GM12878 (cell line): Measurements from ENCODE around the gene ABCC1. TPM values are rescaled to one million over a fixed set of nuclear protein-coding genes. Genes with fewer than 3 reads are reported as not detected.
A peak's percentile ranks its signal among the peaks of the same experiment; 100 is the strongest.

Experiments
- ATAC-seq: fragments of 200-7000 bp; cut with Tn5 transposase; 3 replicates; pipeline ENCODE4 v1.9.1; 2020; ENCODE audit warnings: mild to moderate bottlenecking, moderate library complexity
- BruUV-seq: library from RNA; stranded (reverse); fragments of 400-500 nt; replicated peaks from 2 replicates; lab custom pipeline; 2021; lab: Mats Ljungman, UMichigan
- CTCF ChIA-PET: fragments of 300-600 bp; sonication (Branson Sonifier 250); formaldehyde crosslinking; extraction: SDS; loops from one replicate; lab custom pipeline; 2021; ENCODE audit warnings: inconsistent platforms; lab: Yijun Ruan, JAX
- POLR2A ChIA-PET: fragments of 350-600 bp; formaldehyde crosslinking; extraction: SDS; loops from one replicate; lab custom pipeline; 2021; ENCODE audit warnings: inconsistent platforms; lab: Charles Lee
- RAD21 ChIA-PET: fragments of 300-600 bp; sonication (Branson Sonifier 250); formaldehyde crosslinking; loops from one replicate; lab custom pipeline; 2023; ENCODE audit warnings: antibody characterized with exemption; ENCODE audit not compliant: unreplicated experiment; lab: Charles Lee
- SMC1A ChIA-PET: fragments of 300-600 bp; sonication (Branson Sonifier 250); formaldehyde crosslinking; loops from one replicate; lab custom pipeline; 2023; ENCODE audit not compliant: unreplicated experiment, uncharacterized antibody; lab: Charles Lee
- DNase-seq: peaks from one replicate; pipeline ENCODE4 v3.0.0-alpha.2; 2011; ENCODE audit warnings: low read depth, low spot score
- FAIRE-seq: peaks from 3 replicates; lab custom pipeline; 2011; peaks lifted over from hg19 to GRCh38; lab: Jason Lieb, UNC
- H2AFZ ChIP-seq: 2 replicates; pipeline ENCODE4 v1.6.0; 2011; ENCODE audit warnings: low read depth, low read length, control low read depth; ENCODE audit not compliant: control insufficient read depth
- H3K27ac ChIP-seq: 2 replicates; pipeline ENCODE4 v1.5.1; 2011; ENCODE audit warnings: control low read depth; ENCODE audit not compliant: control insufficient read depth, insufficient read depth
- H3K27me3 ChIP-seq, 2 experiments: replicated peaks in 1 of 2; 2 replicates each; pipeline versions ENCODE4 v1.6.0 to v1.6.1; 2011; ENCODE audit warnings: low read length in 1 of 2; ENCODE audit not compliant: control insufficient read depth in 2 of 2, insufficient read depth in 2 of 2
- H3K36me3 ChIP-seq, 2 experiments: 2 replicates each; pipeline ENCODE4 v1.5.1; 2011; ENCODE audit warnings: low read length in 1 of 2; ENCODE audit not compliant: control insufficient read depth in 2 of 2, insufficient read depth in 2 of 2
- H3K4me1 ChIP-seq: 2 replicates; pipeline ENCODE4 v1.6.1; 2011; ENCODE audit warnings: mild to moderate bottlenecking, low read length, moderate library complexity, mixed read lengths; ENCODE audit not compliant: control insufficient read depth, insufficient read depth
- H3K4me2 ChIP-seq: 2 replicates; pipeline ENCODE4 v1.6.0; 2011; ENCODE audit warnings: control low read depth; ENCODE audit not compliant: control insufficient read depth, insufficient read depth
- H3K4me3 ChIP-seq: fragments of 200-600 bp; sonication (generic); 2 replicates; pipeline ENCODE4 v1.5.1; 2016
- H3K79me2 ChIP-seq: 2 replicates; pipeline ENCODE4 v1.6.0; 2011; ENCODE audit warnings: low read length; ENCODE audit not compliant: control insufficient read depth, insufficient read depth
- H3K9ac ChIP-seq: 2 replicates; pipeline ENCODE4 v1.8.0; 2011; ENCODE audit warnings: low read length, control low read depth, mixed read lengths; ENCODE audit not compliant: control insufficient read depth, insufficient read depth
- H3K9me3 ChIP-seq: replicated peaks from 3 replicates; pipeline ENCODE4 v1.5.1; 2011; ENCODE audit warnings: mild to moderate bottlenecking, low read length; ENCODE audit not compliant: control insufficient read depth, insufficient read depth
- H4K20me1 ChIP-seq: 2 replicates; pipeline ENCODE4 v1.6.0; 2011; ENCODE audit not compliant: control insufficient read depth, insufficient read depth
- BCL11A ChIP-seq: IDR thresholded peaks from 2 replicates; pipeline ENCODE4 v1.6.1; 2011; ENCODE audit warnings: low read depth, low read length
- NFXL1 ChIP-seq: fragments of 450-650 bp; IDR thresholded peaks from 2 replicates; pipeline ENCODE4 v1.6.1; 2017; ENCODE audit warnings: antibody characterized with exemption, mild to moderate bottlenecking, borderline replicate concordance
- SRF ChIP-seq, 2 experiments: IDR thresholded peaks; 2 replicates each; pipeline ENCODE4 v1.6.1; 2011; ENCODE audit warnings: low read depth in 2 of 2, low read length in 2 of 2, mild to moderate bottlenecking in 1 of 2, moderate library complexity in 1 of 2
- WGBS: methylation state at CpG from one replicate; pipeline ENCODE4 v1.1.6; 2016; ENCODE audit warnings: low lambda C conversion rate; ENCODE audit not compliant: insufficient replicate concordance, insufficient coverage; ENCODE audit errors: missing lambda C conversion rate; 5-methylcytosine and 5-hydroxymethylcytosine counted together
- in situ Hi-C: fragments of 300-500 bp; cut with MboI; formaldehyde crosslinking; loops from 9 replicates; pipeline ENCODE4 v1.14.3; 2018; ENCODE audit warnings: mixed read lengths
- intact Hi-C: fragments of 100-400 bp; cut with micrococcal nuclease; formaldehyde crosslinking; loops from one replicate; pipeline ENCODE4 v1.14.2; 2022; ENCODE audit not compliant: unreplicated experiment
- polyA plus RNA-seq, 11 experiments: library from polyadenylated mRNA; depleted of rRNA in 4 of 11; unstranded in 6 of 11; stranded (reverse) in 5 of 11; fragments of >200 nt; fragmentation: Nextera tagmentation in 4 of 11; fragmentation: Illumina TruSeq in 1 of 11; extraction: Ambion mirVana in 4 of 11; extraction: Trizol in 1 of 11; gene quantifications; 1 replicate in 1 of 11; 2 replicates in 10 of 11; pipeline versions ENCODE4 v1.2.1 to v1.2.3, GENCODE V29; 2011 to 2016; ENCODE audit warnings: inconsistent platforms in 2 of 11, missing spikeins in 2 of 11, low read depth in 1 of 11
- total RNA-seq, 4 experiments: library from RNA; depleted of rRNA in 3 of 4; stranded (reverse); fragments of >200 nt in 3 of 4; fragmentation: Illumina TruSeq in 1 of 4; extraction: Trizol in 1 of 4; gene quantifications; 2 replicates each; pipeline versions ENCODE4 v1.2.1 to v1.2.3, GENCODE V29; 2013 to 2021
- TF ChIP-seq, protein P1 (sequence below), 3 experiments: IDR thresholded peaks in 2 of 3; conservative IDR thresholded peaks in 1 of 3; 2 replicates each; pipeline ENCODE4 v1.5.1; 2011; ENCODE audit warnings: low read depth in 3 of 3, low read length in 3 of 3, mild to moderate bottlenecking in 3 of 3, control low read depth in 2 of 3, moderate library complexity in 2 of 3, inconsistent platforms in 1 of 3, mixed read lengths in 1 of 3; ENCODE audit not compliant: control insufficient read depth in 2 of 3, insufficient read depth in 1 of 3; ENCODE audit errors: extremely low read depth in 1 of 3
- TF ChIP-seq, protein P2 (sequence below): fragments of 450-650 bp; formaldehyde crosslinking; IDR thresholded peaks from 2 replicates; pipeline ENCODE4 v1.4.0; 2020; ENCODE audit warnings: mild to moderate bottlenecking, moderate library complexity
- TF ChIP-seq, protein P3 (sequence below): fragments of 450-650 bp; formaldehyde crosslinking; IDR thresholded peaks from 2 replicates; pipeline ENCODE4 v1.5.0; 2022; ENCODE audit warnings: mild to moderate bottlenecking, missing genetic modification characterization

The ABCC1 gene
- total and polyA plus RNA-seq, 10 of the 15 experiments (the other 5 are each of a cell fraction or from before 2014, with no cell fraction given): 3.2 to 44.6 (median 14.5) TPM

DNA sequence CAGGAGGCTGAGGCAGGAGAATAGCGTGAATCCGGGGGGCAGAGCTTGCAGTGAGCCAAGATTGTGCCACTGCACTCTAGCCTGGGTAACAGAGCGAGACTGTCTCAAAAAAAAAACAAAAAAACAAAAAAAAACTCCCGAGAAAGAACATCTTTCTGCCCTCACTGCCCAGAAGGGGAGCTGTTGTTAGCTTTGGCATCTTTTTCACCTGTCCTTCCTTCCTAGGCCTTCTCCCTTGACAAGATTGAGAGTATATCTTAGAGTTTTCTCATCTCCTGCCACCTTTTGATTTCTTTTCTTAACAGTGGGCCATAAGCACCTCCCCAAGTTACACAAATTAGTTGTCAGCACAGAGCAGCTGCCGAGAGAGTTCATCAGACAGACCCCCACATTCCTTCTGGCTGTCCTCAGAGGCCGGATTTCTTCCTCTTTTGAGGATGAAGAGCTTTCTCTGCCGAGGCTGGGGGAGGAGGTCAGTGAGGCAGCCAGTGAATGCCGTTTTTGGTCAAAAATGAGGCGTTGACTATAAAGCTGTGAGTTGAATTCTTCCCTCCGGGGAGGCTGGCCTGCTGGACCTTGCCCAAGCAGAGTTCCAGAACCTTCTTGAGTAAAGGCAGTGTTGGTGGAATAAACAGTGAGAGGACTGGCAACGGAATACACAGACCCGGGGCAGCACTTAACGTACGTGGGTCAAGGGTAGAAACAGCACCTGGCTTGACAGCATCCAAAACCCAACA is 146.9 kb downstream of the ABCC1 start:
- Histone ChIP-seq H3K27me3 (no peaks in the 10 kb centered on the region), H3K4me2 (no peak overlapping the region), H3K27ac (no peak overlapping the region)
- TF ChIP-seq SRF (IDR thresholded peaks at IDR 0.05; ENCODE audit: low read depth in 2 of 2, low read length in 2 of 2) (no peak), NFXL1 (no peak), BCL11A (no peak)
- TF ChIP-seq, protein P1, sequence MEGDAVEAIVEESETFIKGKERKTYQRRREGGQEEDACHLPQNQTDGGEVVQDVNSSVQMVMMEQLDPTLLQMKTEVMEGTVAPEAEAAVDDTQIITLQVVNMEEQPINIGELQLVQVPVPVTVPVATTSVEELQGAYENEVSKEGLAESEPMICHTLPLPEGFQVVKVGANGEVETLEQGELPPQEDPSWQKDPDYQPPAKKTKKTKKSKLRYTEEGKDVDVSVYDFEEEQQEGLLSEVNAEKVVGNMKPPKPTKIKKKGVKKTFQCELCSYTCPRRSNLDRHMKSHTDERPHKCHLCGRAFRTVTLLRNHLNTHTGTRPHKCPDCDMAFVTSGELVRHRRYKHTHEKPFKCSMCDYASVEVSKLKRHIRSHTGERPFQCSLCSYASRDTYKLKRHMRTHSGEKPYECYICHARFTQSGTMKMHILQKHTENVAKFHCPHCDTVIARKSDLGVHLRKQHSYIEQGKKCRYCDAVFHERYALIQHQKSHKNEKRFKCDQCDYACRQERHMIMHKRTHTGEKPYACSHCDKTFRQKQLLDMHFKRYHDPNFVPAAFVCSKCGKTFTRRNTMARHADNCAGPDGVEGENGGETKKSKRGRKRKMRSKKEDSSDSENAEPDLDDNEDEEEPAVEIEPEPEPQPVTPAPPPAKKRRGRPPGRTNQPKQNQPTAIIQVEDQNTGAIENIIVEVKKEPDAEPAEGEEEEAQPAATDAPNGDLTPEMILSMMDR (IDR thresholded peaks at IDR 0.05 in 2 of 3, conservative IDR thresholded peaks at IDR 0.05 in 1 of 3; ENCODE audit: control insufficient read depth in 2 of 3, extremely low read depth in 1 of 3, insufficient read depth in 1 of 3, low read depth in 3 of 3, low read length in 3 of 3): 0 out of 6 replicates have a peak, but pooled peaks of 1 of the 3 experiments have one; percentile 8
- TF ChIP-seq, protein P2, sequence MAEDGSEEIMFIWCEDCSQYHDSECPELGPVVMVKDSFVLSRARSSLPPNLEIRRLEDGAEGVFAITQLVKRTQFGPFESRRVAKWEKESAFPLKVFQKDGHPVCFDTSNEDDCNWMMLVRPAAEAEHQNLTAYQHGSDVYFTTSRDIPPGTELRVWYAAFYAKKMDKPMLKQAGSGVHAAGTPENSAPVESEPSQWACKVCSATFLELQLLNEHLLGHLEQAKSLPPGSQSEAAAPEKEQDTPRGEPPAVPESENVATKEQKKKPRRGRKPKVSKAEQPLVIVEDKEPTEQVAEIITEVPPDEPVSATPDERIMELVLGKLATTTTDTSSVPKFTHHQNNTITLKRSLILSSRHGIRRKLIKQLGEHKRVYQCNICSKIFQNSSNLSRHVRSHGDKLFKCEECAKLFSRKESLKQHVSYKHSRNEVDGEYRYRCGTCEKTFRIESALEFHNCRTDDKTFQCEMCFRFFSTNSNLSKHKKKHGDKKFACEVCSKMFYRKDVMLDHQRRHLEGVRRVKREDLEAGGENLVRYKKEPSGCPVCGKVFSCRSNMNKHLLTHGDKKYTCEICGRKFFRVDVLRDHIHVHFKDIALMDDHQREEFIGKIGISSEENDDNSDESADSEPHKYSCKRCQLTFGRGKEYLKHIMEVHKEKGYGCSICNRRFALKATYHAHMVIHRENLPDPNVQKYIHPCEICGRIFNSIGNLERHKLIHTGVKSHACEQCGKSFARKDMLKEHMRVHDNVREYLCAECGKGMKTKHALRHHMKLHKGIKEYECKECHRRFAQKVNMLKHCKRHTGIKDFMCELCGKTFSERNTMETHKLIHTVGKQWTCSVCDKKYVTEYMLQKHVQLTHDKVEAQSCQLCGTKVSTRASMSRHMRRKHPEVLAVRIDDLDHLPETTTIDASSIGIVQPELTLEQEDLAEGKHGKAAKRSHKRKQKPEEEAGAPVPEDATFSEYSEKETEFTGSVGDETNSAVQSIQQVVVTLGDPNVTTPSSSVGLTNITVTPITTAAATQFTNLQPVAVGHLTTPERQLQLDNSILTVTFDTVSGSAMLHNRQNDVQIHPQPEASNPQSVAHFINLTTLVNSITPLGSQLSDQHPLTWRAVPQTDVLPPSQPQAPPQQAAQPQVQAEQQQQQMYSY: no peak
- TF ChIP-seq, protein P3, sequence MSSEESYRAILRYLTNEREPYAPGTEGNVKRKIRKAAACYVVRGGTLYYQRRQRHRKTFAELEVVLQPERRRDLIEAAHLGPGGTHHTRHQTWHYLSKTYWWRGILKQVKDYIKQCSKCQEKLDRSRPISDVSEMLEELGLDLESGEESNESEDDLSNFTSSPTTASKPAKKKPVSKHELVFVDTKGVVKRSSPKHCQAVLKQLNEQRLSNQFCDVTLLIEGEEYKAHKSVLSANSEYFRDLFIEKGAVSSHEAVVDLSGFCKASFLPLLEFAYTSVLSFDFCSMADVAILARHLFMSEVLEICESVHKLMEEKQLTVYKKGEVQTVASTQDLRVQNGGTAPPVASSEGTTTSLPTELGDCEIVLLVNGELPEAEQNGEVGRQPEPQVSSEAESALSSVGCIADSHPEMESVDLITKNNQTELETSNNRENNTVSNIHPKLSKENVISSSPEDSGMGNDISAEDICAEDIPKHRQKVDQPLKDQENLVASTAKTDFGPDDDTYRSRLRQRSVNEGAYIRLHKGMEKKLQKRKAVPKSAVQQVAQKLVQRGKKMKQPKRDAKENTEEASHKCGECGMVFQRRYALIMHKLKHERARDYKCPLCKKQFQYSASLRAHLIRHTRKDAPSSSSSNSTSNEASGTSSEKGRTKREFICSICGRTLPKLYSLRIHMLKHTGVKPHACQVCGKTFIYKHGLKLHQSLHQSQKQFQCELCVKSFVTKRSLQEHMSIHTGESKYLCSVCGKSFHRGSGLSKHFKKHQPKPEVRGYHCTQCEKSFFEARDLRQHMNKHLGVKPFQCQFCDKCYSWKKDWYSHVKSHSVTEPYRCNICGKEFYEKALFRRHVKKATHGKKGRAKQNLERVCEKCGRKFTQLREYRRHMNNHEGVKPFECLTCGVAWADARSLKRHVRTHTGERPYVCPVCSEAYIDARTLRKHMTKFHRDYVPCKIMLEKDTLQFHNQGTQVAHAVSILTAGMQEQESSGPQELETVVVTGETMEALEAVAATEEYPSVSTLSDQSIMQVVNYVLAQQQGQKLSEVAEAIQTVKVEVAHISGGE (CRISPR knock-in tag): no peak
- TF ChIP-seq, all 136 proteins: peak for 1
- FAIRE-seq (no peak), DNase-seq (no peak), ATAC-seq (peak; percentile 33)
- Histone ChIP-seq H3K4me1 (no peaks in the 10 kb centered on the region), H3K4me3 (no peak overlapping the region), H3K36me3 (peaks cover 21 to 22% of the 10 kb centered on the region in 2 experiments), H4K20me1 (no peaks in the 10 kb centered on the region), H3K9ac (no peak overlapping the region), H3K79me2 (no peaks in the 10 kb centered on the region), H3K9me3 (no peaks in the 10 kb centered on the region), H2AFZ (no peak overlapping the region)
- 88% methylated on average over 14 of the region's 14 CpGs for WGBS
- ChIA-PET SMC1A (no interaction called here), POLR2A (no interaction called here), CTCF (no interaction called here), RAD21 (no interaction called here)
- no TSS peak for BruUV-seq
- in situ Hi-C loops (no loop called here), intact Hi-C loops (no loop called here)
